ENCODE data around the gene MRPL42. TPM values are rescaled to one million over a fixed set of nuclear protein-coding genes. Genes with fewer than 3 reads are reported as not detected.

MRPL42 gene
- polyA plus RNA-seq, 1 of the 3 experiments (the other 2 are of a cell fraction) = 39.5 TPM

DNA sequence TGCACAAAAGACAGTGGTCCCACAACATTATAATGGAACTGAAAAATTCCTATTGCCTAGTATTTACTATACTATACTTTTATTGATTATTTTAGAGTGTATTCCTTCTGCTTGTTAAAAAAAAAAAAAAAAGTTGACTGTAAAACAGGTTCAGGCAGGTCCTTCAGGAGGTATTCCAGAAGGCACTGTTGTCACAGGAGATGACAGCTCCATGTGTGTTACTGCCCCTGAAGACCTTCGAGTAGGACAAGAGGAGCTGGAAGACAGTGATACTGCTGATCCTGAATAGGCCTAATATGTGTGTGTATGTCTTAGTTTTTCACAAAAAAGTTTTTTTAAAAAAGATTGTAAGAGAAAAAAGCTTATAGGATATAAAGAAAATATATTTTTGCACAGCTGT is 37.9 kb upstream of the MRPL42 start (continued):
- TF ChIP-seq, protein P1, sequence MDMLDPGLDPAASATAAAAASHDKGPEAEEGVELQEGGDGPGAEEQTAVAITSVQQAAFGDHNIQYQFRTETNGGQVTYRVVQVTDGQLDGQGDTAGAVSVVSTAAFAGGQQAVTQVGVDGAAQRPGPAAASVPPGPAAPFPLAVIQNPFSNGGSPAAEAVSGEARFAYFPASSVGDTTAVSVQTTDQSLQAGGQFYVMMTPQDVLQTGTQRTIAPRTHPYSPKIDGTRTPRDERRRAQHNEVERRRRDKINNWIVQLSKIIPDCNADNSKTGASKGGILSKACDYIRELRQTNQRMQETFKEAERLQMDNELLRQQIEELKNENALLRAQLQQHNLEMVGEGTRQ (IDR thresholded peaks at IDR 0.05; ENCODE audit: borderline replicate concordance, low read depth, low read length) = no peak
- TF ChIP-seq FOSL2 (IDR thresholded peaks at IDR 0.05; ENCODE audit: borderline replicate concordance, low read depth) = no peak
- TF ChIP-seq RXRA (IDR thresholded peaks at IDR 0.05; ENCODE audit: borderline replicate concordance, low read depth) = no peak
- TF ChIP-seq MEF2A (IDR thresholded peaks at IDR 0.05; ENCODE audit: borderline replicate concordance, low read depth) = no peak
- no peak for TF ChIP-seq EZH2phosphoT487 (IDR thresholded peaks at IDR 0.05; ENCODE audit: borderline replicate concordance, low read depth)

DNA sequence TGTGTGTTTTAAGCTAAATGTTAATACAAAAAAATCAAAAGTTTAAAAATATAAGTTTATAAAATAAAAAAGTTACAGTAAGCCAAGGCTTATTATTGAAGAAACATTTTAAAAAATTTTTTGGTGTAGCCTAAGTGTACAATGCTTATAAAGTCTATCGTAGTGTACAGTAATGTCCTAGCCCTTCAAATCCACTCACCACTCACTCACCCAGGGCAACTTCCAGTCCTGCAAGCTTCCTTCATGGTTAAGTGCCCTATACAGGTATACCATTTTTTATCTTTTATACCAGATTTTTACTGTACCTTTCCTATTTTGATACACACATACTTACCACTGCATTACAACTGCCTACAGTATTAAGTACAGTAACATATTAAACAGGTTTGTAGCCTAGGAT is 37.5 kb upstream of the MRPL42 start:
- no peaks in the 10 kb centered on the region for H3K9me2 ChIP-seq
- ChIA-PET CTCF (interaction anchor here (1.6 kb wide), 1 partner anchor 10 kb away, joined by 17 read pairs; no protein-coding TSS in a partner anchor), POLR2A (no interaction called here)
- no peaks in the 10 kb centered on the region for H3K36me3 ChIP-seq (replicated peaks in 1 of 2; ENCODE audit: control insufficient read depth in 1 of 2, insufficient read depth in 2 of 2, low read length in 1 of 2)
- peaks cover 10% of the 10 kb centered on the region for H3F3A ChIP-seq (replicated peaks; ENCODE audit: insufficient read depth)
- peaks cover 100% of the 10 kb centered on the region for H3K79me2 ChIP-seq (ENCODE audit: insufficient read depth)
- no peak overlapping the region for H2AFZ ChIP-seq (ENCODE audit: low read depth)
- no peak overlapping the region for H3K4me2 ChIP-seq
- TF ChIP-seq POLR2AphosphoS5 (IDR thresholded peaks at IDR 0.05; ENCODE audit: low read depth, low read length) = no peak
- TF ChIP-seq EZH2phosphoT487 (IDR thresholded peaks at IDR 0.05; ENCODE audit: borderline replicate concordance, low read depth) = no peak
- no peak for TF ChIP-seq FOSL2 (IDR thresholded peaks at IDR 0.05; ENCODE audit: borderline replicate concordance, low read depth)
- no peak for TF ChIP-seq RFX5 (IDR thresholded peaks at IDR 0.05; ENCODE audit: low read length)
- TF ChIP-seq USF1 (IDR thresholded peaks at IDR 0.05; ENCODE audit: borderline replicate concordance, low read depth) = no peak
- TF ChIP-seq RXRA (IDR thresholded peaks at IDR 0.05; ENCODE audit: borderline replicate concordance, low read depth) = no peak
- TF ChIP-seq, protein P1 (IDR thresholded peaks at IDR 0.05; ENCODE audit: borderline replicate concordance, low read depth, low read length) = no peak
- no peak for TF ChIP-seq MEF2A (IDR thresholded peaks at IDR 0.05; ENCODE audit: borderline replicate concordance, low read depth)
- TF ChIP-seq, protein P2, sequence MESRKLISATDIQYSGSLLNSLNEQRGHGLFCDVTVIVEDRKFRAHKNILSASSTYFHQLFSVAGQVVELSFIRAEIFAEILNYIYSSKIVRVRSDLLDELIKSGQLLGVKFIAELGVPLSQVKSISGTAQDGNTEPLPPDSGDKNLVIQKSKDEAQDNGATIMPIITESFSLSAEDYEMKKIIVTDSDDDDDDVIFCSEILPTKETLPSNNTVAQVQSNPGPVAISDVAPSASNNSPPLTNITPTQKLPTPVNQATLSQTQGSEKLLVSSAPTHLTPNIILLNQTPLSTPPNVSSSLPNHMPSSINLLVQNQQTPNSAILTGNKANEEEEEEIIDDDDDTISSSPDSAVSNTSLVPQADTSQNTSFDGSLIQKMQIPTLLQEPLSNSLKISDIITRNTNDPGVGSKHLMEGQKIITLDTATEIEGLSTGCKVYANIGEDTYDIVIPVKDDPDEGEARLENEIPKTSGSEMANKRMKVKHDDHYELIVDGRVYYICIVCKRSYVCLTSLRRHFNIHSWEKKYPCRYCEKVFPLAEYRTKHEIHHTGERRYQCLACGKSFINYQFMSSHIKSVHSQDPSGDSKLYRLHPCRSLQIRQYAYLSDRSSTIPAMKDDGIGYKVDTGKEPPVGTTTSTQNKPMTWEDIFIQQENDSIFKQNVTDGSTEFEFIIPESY (IDR thresholded peaks at IDR 0.05; ENCODE audit: borderline replicate concordance, low read depth) = no peak
- no peak overlapping the region for H3K9ac ChIP-seq
- H3K4me3 ChIP-seq (ENCODE audit: low read depth in 2 of 2, low read length in 1 of 2) = no peak overlapping the region
- peaks cover 97% of the 10 kb centered on the region for H4K20me1 ChIP-seq (ENCODE audit: insufficient read depth)
- no peak for DNase-seq
- H3K27me3 ChIP-seq (ENCODE audit: insufficient read depth) = no peaks in the 10 kb centered on the region
- no peak overlapping the region for H3K27ac ChIP-seq (ENCODE audit: low read depth in 2 of 2, low read length in 1 of 2)
- H3K4me1 ChIP-seq (ENCODE audit: control insufficient read depth in 1 of 2, insufficient read depth in 2 of 2, low read depth in 1 of 2, low read length in 1 of 2) = peaks cover 12 to 20% of the 10 kb centered on the region in 2 experiments; a peak in 3 of 4 replicates
- WGBS (ENCODE audit: low lambda C conversion rate) = 94% methylated on average over 1 of the region's 1 CpG
- no peaks in the 10 kb centered on the region for H3K9me3 ChIP-seq

Data from SK-N-SH (cell line).